Type B pancreatic cell (in vitro differentiated cells): ENCODE measurements around the gene CMYA5. TPM values are rescaled to one million over a fixed set of nuclear protein-coding genes. Genes with fewer than 3 reads are reported as not detected.
"Not testable (repeated sequence)": the region's sequence is repeated elsewhere in the genome, so short reads cannot be mapped to it uniquely, and the experiment has no call there.

Experiments used
- DNase-seq: peaks from one replicate; pipeline ENCODE4 v3.0.0; 2021; ENCODE audit warnings: mixed read lengths; ENCODE audit not compliant: unreplicated experiment; ENCODE audit errors: extremely low spot score
- H3K27ac Mint-ChIP-seq: 2 replicates; pipeline ENCODE4 v1.8.0; 2021; ENCODE audit warnings: mild to moderate bottlenecking, mixed read lengths
- H3K27me3 Mint-ChIP-seq: 2 replicates; pipeline ENCODE4 v1.8.0; 2021; ENCODE audit warnings: mixed read lengths
- H3K36me3 Mint-ChIP-seq: 2 replicates; pipeline ENCODE4 v1.8.0; 2021; ENCODE audit warnings: mixed read lengths
- H3K4me1 Mint-ChIP-seq: one replicate; pipeline ENCODE4 v1.8.0; 2021; ENCODE audit warnings: mixed read lengths; ENCODE audit not compliant: unreplicated experiment
- H3K4me3 Mint-ChIP-seq: 2 replicates; pipeline ENCODE4 v1.8.0; 2021; ENCODE audit warnings: mild to moderate bottlenecking, mixed read lengths
- H3K9me3 Mint-ChIP-seq: 2 replicates; pipeline ENCODE4 v1.8.0; 2021; ENCODE audit warnings: mixed read lengths
- CTCF ChIP-seq: fragments of 200-600 bp; sonication (generic); conservative IDR thresholded peaks from 2 replicates; pipeline ENCODE4 v1.5.0; 2021; ENCODE audit warnings: antibody characterized with exemption, mild to moderate bottlenecking
- total RNA-seq: library from RNA; stranded (reverse); gene quantifications from 2 replicates; pipeline ENCODE4 v1.2.1, GENCODE V29; 2021; ENCODE audit warnings: low replicate concordance

CMYA5 gene
- total RNA-seq, 1 donor from 2014 or later = 1.4 TPM

- Mint-ChIP-seq H3K27ac (no peak overlapping the region), H3K4me3 (no peak overlapping the region), H3K27me3 (no peaks in the 10 kb centered on the region), H3K4me1 (no peaks in the 10 kb centered on the region), H3K9me3 (peaks cover 9% of the 10 kb centered on the region), H3K36me3 (peaks cover 38% of the 10 kb centered on the region)
- no peak for DNase-seq
- no peak for TF ChIP-seq CTCF
Measured at GRCh38 chr5:79663212-79663611, 26.4 kb upstream of the CMYA5 start.

GRCh38 chr5:79666758-79667157 lies 22.9 kb upstream of the CMYA5 start:
- Mint-ChIP-seq H3K27me3 (no peaks in the 10 kb centered on the region), H3K4me1 (no peaks in the 10 kb centered on the region), H3K9me3 (peaks cover 9% of the 10 kb centered on the region), H3K36me3 (peaks cover 35% of the 10 kb centered on the region), H3K27ac (no peak overlapping the region), H3K4me3 (no peak overlapping the region)
- TF ChIP-seq CTCF = no peak
- no peak for DNase-seq

GRCh38 chr5:79672392-79672791 lies 17.2 kb upstream of the CMYA5 start:
- Mint-ChIP-seq H3K27me3 (no peaks in the 10 kb centered on the region), H3K9me3 (no peaks in the 10 kb centered on the region), H3K27ac (no peak overlapping the region), H3K4me1 (no peaks in the 10 kb centered on the region), H3K4me3 (no peak overlapping the region), H3K36me3 (peaks cover 31% of the 10 kb centered on the region)
- TF ChIP-seq CTCF = no peak
- DNase-seq = no peak

- peaks cover 28% of the 10 kb centered on the region for H3K36me3 Mint-ChIP-seq
- not testable (repeated sequence) for H3K27me3 Mint-ChIP-seq, H3K4me3 Mint-ChIP-seq, H3K27ac Mint-ChIP-seq, DNase-seq, H3K9me3 Mint-ChIP-seq, H3K4me1 Mint-ChIP-seq
Measured at GRCh38 chr5:79676354-79676753, 13.3 kb upstream of the CMYA5 start.

GRCh38 chr5:79682102-79682501 lies 7.5 kb upstream of the CMYA5 start:
- not testable (repeated sequence) for H3K9me3 Mint-ChIP-seq, H3K27ac Mint-ChIP-seq, H3K4me1 Mint-ChIP-seq, DNase-seq, H3K27me3 Mint-ChIP-seq, H3K4me3 Mint-ChIP-seq
- peaks cover 29% of the 10 kb centered on the region for H3K36me3 Mint-ChIP-seq

GRCh38 chr5:79684782-79685181 lies 4.9 kb upstream of the CMYA5 start:
- H3K9me3 Mint-ChIP-seq = no peaks in the 10 kb centered on the region
- TF ChIP-seq CTCF = no peak
- no peak overlapping the region for H3K4me3 Mint-ChIP-seq
- H3K4me1 Mint-ChIP-seq = no peaks in the 10 kb centered on the region
- peaks cover 3% of the 10 kb centered on the region for H3K27me3 Mint-ChIP-seq
- H3K27ac Mint-ChIP-seq = no peak overlapping the region
- H3K36me3 Mint-ChIP-seq = peaks cover 38% of the 10 kb centered on the region
- no peak for DNase-seq

GRCh38 chr5:79685627-79686026 lies 4.0 kb upstream of the CMYA5 start:
- H3K4me3 Mint-ChIP-seq = no peak overlapping the region
- H3K9me3 Mint-ChIP-seq = no peaks in the 10 kb centered on the region
- no peak for TF ChIP-seq CTCF
- no peaks in the 10 kb centered on the region for H3K4me1 Mint-ChIP-seq
- DNase-seq = no peak
- peaks cover 35% of the 10 kb centered on the region for H3K36me3 Mint-ChIP-seq
- no peak overlapping the region for H3K27ac Mint-ChIP-seq
- peaks cover 4% of the 10 kb centered on the region for H3K27me3 Mint-ChIP-seq
